GM23338 (cell line): ENCODE measurements around the gene PRR33.

ENCODE experiments used
- CTCF ChIP-seq, 2 experiments: fragments of 200-600 bp in 1 of 2; sonication (generic) in 1 of 2; conservative IDR thresholded peaks; 2 replicates each; pipeline versions ENCODE4 v1.5.1 to v1.6.1; 2016 to 2017; ENCODE audit warnings: antibody characterized with exemption in 2 of 2, low read depth in 2 of 2, mild to moderate bottlenecking in 2 of 2, moderate library complexity in 1 of 2
- EZH2 ChIP-seq: fragments of 200-600 bp; sonication (generic); IDR thresholded peaks from one replicate; pipeline ENCODE4 v1.8.0; 2017; ENCODE audit warnings: antibody characterized with exemption, mild to moderate bottlenecking, low read depth; ENCODE audit not compliant: unreplicated experiment
- POLR2AphosphoS5 ChIP-seq: IDR thresholded peaks from 2 replicates; pipeline ENCODE4 v1.6.1; 2016; ENCODE audit warnings: antibody characterized with exemption, low read depth
- REST ChIP-seq: IDR thresholded peaks from one replicate; pipeline ENCODE4 v1.6.1; 2018; ENCODE audit warnings: antibody characterized with exemption; ENCODE audit not compliant: unreplicated experiment
- STAT1 ChIP-seq: IDR thresholded peaks from one replicate; pipeline ENCODE4 v1.6.1; 2016; ENCODE audit warnings: antibody characterized with exemption; ENCODE audit not compliant: unreplicated experiment
- ZNF331 ChIP-seq: fragments of 250-450 bp; sonication (Bioruptor Pico); IDR thresholded peaks from 2 replicates; pipeline ENCODE4 v1.5.0; 2020; ENCODE audit warnings: low read depth, mild to moderate bottlenecking, moderate library complexity

- TF ChIP-seq CTCF (conservative IDR thresholded peaks at IDR 0.05; ENCODE audit: low read depth in 2 of 2): no peak
- TF ChIP-seq POLR2AphosphoS5: no peak
- no peak for TF ChIP-seq STAT1
- TF ChIP-seq ZNF331 (CRISPR knock-in tag): no peak
- TF ChIP-seq REST: no peak
- no peak for TF ChIP-seq EZH2
Measured at GRCh38 chr11:1868056-1868635, 23.5 kb downstream of the PRR33 start.
